K562 (cell line): ENCODE results near the gene JPH3. TPM values are rescaled to one million over a fixed set of nuclear protein-coding genes. Genes with fewer than 3 reads are reported as not detected.

Experiments
- ATAC-seq: fragments of 200-7000 bp; cut with Tn5 transposase; 3 replicates; pipeline ENCODE4 v1.9.1; 2020; ENCODE audit warnings: moderate library complexity
- BruUV-seq: library from RNA; stranded (reverse); fragments of 400-500 nt; replicated peaks from 2 replicates; lab custom pipeline; 2021; lab: Mats Ljungman, UMichigan
- CTCF ChIA-PET: fragments of 300-600 bp; formaldehyde crosslinking; extraction: SDS; loops from one replicate; lab custom pipeline; 2021; ENCODE audit warnings: low intra/inter-chr PET ratio; lab: Yijun Ruan, JAX
- POLR2A ChIA-PET: fragments of 300-600, 350-650 bp; sonication (Branson Sonifier 250); formaldehyde crosslinking; extraction: SDS; loops from one replicate; lab custom pipeline; 2021; ENCODE audit warnings: antibody characterized with exemption, inconsistent platforms; lab: Yijun Ruan, JAX
- DNase-seq, 4 experiments: peaks; one replicate each; pipeline versions ENCODE4 v3.0.0 to v3.0.0-alpha.2; 2011 to 2018; ENCODE audit warnings: low spot score in 3 of 4, mixed read lengths in 3 of 4; ENCODE audit errors: extremely low read depth in 1 of 4
- FAIRE-seq: peaks from 2 replicates; lab custom pipeline; 2011; peaks lifted over from hg19 to GRCh38; lab: Jason Lieb, UNC
- H2AFZ ChIP-seq: 2 replicates; pipeline ENCODE4 v1.6.0; 2011; ENCODE audit warnings: low read depth, low read length, control low read depth, inconsistent platforms
- H3K27ac ChIP-seq: fragments of 200-600 bp; 3 replicates; pipeline ENCODE4 v1.8.0; 2011; ENCODE audit warnings: low read depth, mild to moderate bottlenecking, control low read depth, inconsistent platforms, low read length, moderate library complexity, mixed read lengths; ENCODE audit errors: extremely low read depth
- H3K27me3 ChIP-seq, 2 experiments: fragments of 300-600 bp in 1 of 2; 2 replicates in 1 of 2; 3 replicates in 1 of 2; pipeline versions ENCODE4 v1.6.0 to v1.8.0; 2011; ENCODE audit warnings: inconsistent platforms in 2 of 2, low read length in 2 of 2, mild to moderate bottlenecking in 1 of 2, mixed read lengths in 1 of 2, moderate library complexity in 1 of 2; ENCODE audit not compliant: control insufficient read depth in 2 of 2, insufficient read depth in 2 of 2
- H3K36me3 ChIP-seq: fragments of 300-600 bp; 3 replicates; pipeline ENCODE4 v1.8.0; 2011; ENCODE audit warnings: mild to moderate bottlenecking, low read length, inconsistent platforms; ENCODE audit not compliant: control insufficient read depth, insufficient read depth
- H3K4me1 ChIP-seq, 2 experiments: fragments of 200-600 bp in 1 of 2; replicated peaks in 1 of 2; 2 replicates in 1 of 2; 3 replicates in 1 of 2; pipeline versions ENCODE4 v1.5.1 to v1.8.0; 2011; ENCODE audit warnings: inconsistent platforms in 2 of 2, low read length in 2 of 2, mild to moderate bottlenecking in 1 of 2, mixed read lengths in 1 of 2, moderate library complexity in 1 of 2; ENCODE audit not compliant: control insufficient read depth in 2 of 2, insufficient read depth in 2 of 2
- H3K4me2 ChIP-seq: 2 replicates; pipeline ENCODE4 v1.6.1; 2011; ENCODE audit warnings: low read length, control low read depth, inconsistent platforms, mixed read lengths; ENCODE audit not compliant: insufficient read depth
- H3K4me3 ChIP-seq: fragments of 200-600 bp; sonication (generic), shearing (Covaris generic); 2 replicates; pipeline ENCODE4 v1.5.1; 2016; ENCODE audit warnings: control low read depth, inconsistent platforms
- H3K79me2 ChIP-seq: fragments of 200-600 bp; 3 replicates; pipeline ENCODE4 v1.8.0; 2011; ENCODE audit warnings: low read length, inconsistent platforms; ENCODE audit not compliant: control insufficient read depth, insufficient read depth
- H3K9ac ChIP-seq, 2 experiments: 2 replicates each; pipeline versions ENCODE4 v1.6.0 to v1.6.1; 2011; ENCODE audit warnings: low read depth in 2 of 2, low read length in 2 of 2, control low read depth in 1 of 2, inconsistent platforms in 1 of 2, mild to moderate bottlenecking in 1 of 2, mixed read lengths in 1 of 2; ENCODE audit not compliant: insufficient read depth in 1 of 2
- H3K9me1 ChIP-seq: one replicate; pipeline ENCODE4 v1.6.0; 2011; ENCODE audit warnings: inconsistent platforms, mild to moderate bottlenecking, low read length, moderate library complexity; ENCODE audit not compliant: control insufficient read depth, insufficient read depth
- H3K9me3 ChIP-seq: replicated peaks from 2 replicates; pipeline ENCODE4 v1.5.1; 2011; ENCODE audit warnings: low read depth, low read length, inconsistent platforms; ENCODE audit not compliant: control insufficient read depth, insufficient read depth
- H4K20me1 ChIP-seq: replicated peaks from 2 replicates; pipeline ENCODE4 v1.6.1; 2011; ENCODE audit warnings: low read length, inconsistent platforms, mixed read lengths; ENCODE audit not compliant: control insufficient read depth, insufficient read depth
- ZNF140 ChIP-seq: fragments of 250-450 bp; sonication (Bioruptor Pico); IDR thresholded peaks from 2 replicates; pipeline ENCODE4 v1.8.0; 2021; ENCODE audit warnings: moderate library complexity, mild to moderate bottlenecking, inconsistent platforms
- WGBS: fragments of 100-300 bp; shearing (Covaris generic); methylation state at CpG from one replicate; pipeline ENCODE4 v1.1.6; 2016; ENCODE audit warnings: low coverage, mixed read lengths; ENCODE audit not compliant: insufficient coverage; ENCODE audit errors: missing lambda C conversion rate; 5-methylcytosine and 5-hydroxymethylcytosine counted together
- in situ Hi-C: fragments of 300-500 bp; cut with MboI; formaldehyde crosslinking; loops from 4 replicates; pipeline ENCODE4 v1.15.0; 2018; ENCODE audit warnings: inconsistent platforms, mixed read lengths
- intact Hi-C: fragments of 100-400 bp; cut with micrococcal nuclease; formaldehyde crosslinking; loops from 2 replicates; pipeline ENCODE4 v1.14.2; 2022
- polyA plus RNA-seq, 8 experiments: library from polyadenylated mRNA; depleted of rRNA in 4 of 8; stranded (reverse) in 5 of 8; unstranded in 3 of 8; fragments of >200 nt; fragmentation: Nextera tagmentation in 2 of 8; fragmentation: Illumina TruSeq in 1 of 8; extraction: Ambion mirVana in 2 of 8; extraction: Trizol in 1 of 8; gene quantifications; 2 replicates each; pipeline versions ENCODE4 v1.2.1 to v1.2.3, GENCODE V29; 2011 to 2014; ENCODE audit warnings: inconsistent platforms in 1 of 8, missing spikeins in 1 of 8
- total RNA-seq, 7 experiments: library from RNA; depleted of rRNA in 6 of 7; stranded (reverse); fragments of >200 nt in 6 of 7; fragmentation: Illumina TruSeq in 2 of 7; extraction: Trizol in 2 of 7; gene quantifications; 2 replicates each; pipeline versions ENCODE4 v1.2.1 to v1.2.3, GENCODE V29; 2011 to 2021; ENCODE audit warnings: low replicate concordance in 1 of 7
- TF ChIP-seq, protein P1 (sequence below): IDR thresholded peaks from 3 replicates; pipeline ENCODE4 v1.6.1; 2011; ENCODE audit warnings: borderline replicate concordance, mild to moderate bottlenecking, moderate library complexity; ENCODE audit not compliant: insufficient read length; ENCODE audit errors: extremely low read depth

JPH3 gene
- total and polyA plus RNA-seq, 9 of the 15 experiments (the other 6 are each of a cell fraction or from before 2014, with no cell fraction given): 0.01 TPM; not detected in 8

DNA sequence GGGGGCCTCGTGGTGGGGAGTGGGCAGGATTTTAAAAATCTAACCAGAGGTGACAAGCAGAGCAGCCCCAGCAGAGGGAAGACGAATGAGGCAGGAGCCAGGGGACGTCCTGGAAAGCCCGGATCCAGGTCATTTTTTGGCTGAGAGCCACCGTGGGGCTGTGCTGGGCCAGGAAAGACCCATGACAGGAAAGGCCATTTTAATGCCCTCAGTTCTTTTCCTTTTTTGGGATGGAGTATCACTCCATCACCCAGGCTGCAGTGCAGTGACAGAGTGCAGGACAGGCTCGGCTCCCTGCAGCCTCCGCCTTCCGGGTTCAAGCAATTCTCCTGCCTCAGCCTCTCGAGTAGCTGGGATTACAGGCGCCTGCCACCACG, 30.5 kb upstream of the JPH3 start (continued):
- TF ChIP-seq, protein P1, sequence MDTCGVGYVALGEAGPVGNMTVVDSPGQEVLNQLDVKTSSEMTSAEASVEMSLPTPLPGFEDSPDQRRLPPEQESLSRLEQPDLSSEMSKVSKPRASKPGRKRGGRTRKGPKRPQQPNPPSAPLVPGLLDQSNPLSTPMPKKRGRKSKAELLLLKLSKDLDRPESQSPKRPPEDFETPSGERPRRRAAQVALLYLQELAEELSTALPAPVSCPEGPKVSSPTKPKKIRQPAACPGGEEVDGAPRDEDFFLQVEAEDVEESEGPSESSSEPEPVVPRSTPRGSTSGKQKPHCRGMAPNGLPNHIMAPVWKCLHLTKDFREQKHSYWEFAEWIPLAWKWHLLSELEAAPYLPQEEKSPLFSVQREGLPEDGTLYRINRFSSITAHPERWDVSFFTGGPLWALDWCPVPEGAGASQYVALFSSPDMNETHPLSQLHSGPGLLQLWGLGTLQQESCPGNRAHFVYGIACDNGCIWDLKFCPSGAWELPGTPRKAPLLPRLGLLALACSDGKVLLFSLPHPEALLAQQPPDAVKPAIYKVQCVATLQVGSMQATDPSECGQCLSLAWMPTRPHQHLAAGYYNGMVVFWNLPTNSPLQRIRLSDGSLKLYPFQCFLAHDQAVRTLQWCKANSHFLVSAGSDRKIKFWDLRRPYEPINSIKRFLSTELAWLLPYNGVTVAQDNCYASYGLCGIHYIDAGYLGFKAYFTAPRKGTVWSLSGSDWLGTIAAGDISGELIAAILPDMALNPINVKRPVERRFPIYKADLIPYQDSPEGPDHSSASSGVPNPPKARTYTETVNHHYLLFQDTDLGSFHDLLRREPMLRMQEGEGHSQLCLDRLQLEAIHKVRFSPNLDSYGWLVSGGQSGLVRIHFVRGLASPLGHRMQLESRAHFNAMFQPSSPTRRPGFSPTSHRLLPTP: no peak

DNA sequence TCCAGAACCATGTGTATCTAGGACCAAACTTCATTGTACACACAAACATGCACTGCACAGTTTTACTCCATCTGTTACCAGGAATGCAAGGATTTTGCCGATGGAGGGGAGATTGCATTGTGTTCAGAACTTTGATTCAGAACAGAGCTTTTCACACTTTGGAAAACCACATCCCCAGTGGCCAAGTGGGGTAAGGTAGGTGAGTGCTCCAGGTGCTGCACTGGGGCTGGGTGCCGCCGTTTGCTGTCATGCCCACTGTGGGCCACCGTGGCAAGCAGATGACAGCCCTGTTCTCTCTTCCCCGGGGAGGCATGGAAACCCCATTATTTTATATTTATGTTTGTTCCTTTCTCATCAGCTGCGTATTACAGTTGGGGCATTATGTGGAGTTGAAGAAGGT, 29.3 kb upstream of the JPH3 start:
- BruUV-seq: no TSS peak
- no peak overlapping the region for H3K9ac ChIP-seq
- H3K79me2 ChIP-seq: no peaks in the 10 kb centered on the region
- peaks cover 0 to 7% of the 10 kb centered on the region in 2 experiments; a peak in 4 of 5 replicates for H3K4me1 ChIP-seq
- ATAC-seq: no peak
- no peaks in the 10 kb centered on the region for H3K9me1 ChIP-seq
- H3K27me3 ChIP-seq: peaks cover 24 to 78% of the 10 kb centered on the region in 2 experiments
- ChIA-PET POLR2A (interaction anchor here (0.6 to 0.8 kb wide), 2 partner anchors 15 to 268 kb away, joined by 3 read pairs; no protein-coding TSS in a partner anchor), CTCF (no interaction called here)
- no peak overlapping the region for H3K4me2 ChIP-seq
- H2AFZ ChIP-seq: no peak overlapping the region
- WGBS: 4% methylated on average over 6 of the region's 6 CpGs
- H3K36me3 ChIP-seq: no peaks in the 10 kb centered on the region
- H4K20me1 ChIP-seq: no peaks in the 10 kb centered on the region; the same call in 1 of the 2 replicates
- in situ Hi-C loops (no loop called here), intact Hi-C loops (loop anchor here (5.0 kb wide), 1 partner anchor 111 kb away; no protein-coding TSS in a partner anchor)
- TF ChIP-seq ZNF140: no peak
- H3K4me3 ChIP-seq: no peak overlapping the region
- H3K27ac ChIP-seq: no peak overlapping the region
- no peak for FAIRE-seq
- H3K9me3 ChIP-seq: no peaks in the 10 kb centered on the region
- no peak for DNase-seq
